HepG2 (cell line): Measurements from ENCODE around the gene MYO1B. TPM values are rescaled to one million over a fixed set of nuclear protein-coding genes. Genes with fewer than 3 reads are reported as not detected.

Experiments used
- ATAC-seq: fragments of 200-7000 bp; cut with Tn5 transposase; 3 replicates; pipeline ENCODE4 v1.9.1; 2020; ENCODE audit warnings: mild to moderate bottlenecking, moderate library complexity
- BruUV-seq: library from RNA; stranded (reverse); fragments of 400-500 nt; replicated peaks from 2 replicates; lab custom pipeline; 2021; lab: Mats Ljungman, UMichigan
- CTCF ChIA-PET: fragments of 300-600 bp; formaldehyde crosslinking; extraction: SDS; loops from one replicate; lab custom pipeline; 2021; ENCODE audit warnings: low total read pairs, inconsistent platforms, low intra/inter-chr PET ratio; lab: Yijun Ruan, JAX
- POLR2A ChIA-PET: fragments of 350-600 bp; sonication (Branson Sonifier 250); formaldehyde crosslinking; loops from one replicate; lab custom pipeline; 2020; ENCODE audit warnings: antibody characterized with exemption, inconsistent platforms; lab: Yijun Ruan, JAX
- DNase-seq: peaks from one replicate; pipeline ENCODE4 v3.0.0-alpha.2; 2015; ENCODE audit warnings: low spot score
- FAIRE-seq: peaks from 3 replicates; lab custom pipeline; 2011; peaks lifted over from hg19 to GRCh38; lab: Jason Lieb, UNC
- H2AFZ ChIP-seq: one replicate; pipeline ENCODE4 v1.6.1; 2011; ENCODE audit warnings: low read length, inconsistent platforms
- H3K27ac ChIP-seq: fragments of 300-600 bp; 3 replicates; pipeline ENCODE4 v1.8.0; 2011; ENCODE audit warnings: mixed run types, mild to moderate bottlenecking, mixed read lengths, low read length, inconsistent platforms; ENCODE audit not compliant: insufficient read depth; ENCODE audit errors: extremely low read length
- H3K27me3 ChIP-seq, 2 experiments: fragments of 200-600 bp in 1 of 2; 2 replicates in 1 of 2; 3 replicates in 1 of 2; pipeline versions ENCODE4 v1.6.0 to v1.8.0; 2011; ENCODE audit warnings: low read length in 2 of 2, mild to moderate bottlenecking in 2 of 2, moderate library complexity in 2 of 2, inconsistent platforms in 1 of 2; ENCODE audit not compliant: insufficient read depth in 2 of 2, control insufficient read depth in 1 of 2
- H3K36me3 ChIP-seq, 2 experiments: fragments of 200-600 bp in 1 of 2; replicated peaks in 1 of 2; 2 replicates in 1 of 2; 3 replicates in 1 of 2; pipeline versions ENCODE4 v1.5.1 to v1.8.0; 2011; ENCODE audit warnings: low read length in 2 of 2, inconsistent platforms in 1 of 2; ENCODE audit not compliant: insufficient read depth in 2 of 2, control insufficient read depth in 1 of 2
- H3K4me1 ChIP-seq: 2 replicates; pipeline ENCODE4 v1.5.1; 2012; ENCODE audit warnings: low read length, inconsistent platforms; ENCODE audit not compliant: insufficient read depth
- H3K4me2 ChIP-seq: 2 replicates; pipeline ENCODE4 v1.6.0; 2011; ENCODE audit warnings: low read depth, low read length, inconsistent platforms
- H3K4me3 ChIP-seq, 3 experiments: fragments of 200-600 bp in 1 of 3; sonication (generic), shearing (Covaris generic) in 1 of 3; replicated peaks in 1 of 3; 2 replicates each; pipeline ENCODE4 v1.5.1; 2011 to 2016; ENCODE audit warnings: low read length in 3 of 3, inconsistent platforms in 2 of 3, low read depth in 2 of 3, mild to moderate bottlenecking in 2 of 3, control low read depth in 1 of 3, mixed read lengths in 1 of 3; ENCODE audit not compliant: insufficient read depth in 1 of 3
- H3K79me2 ChIP-seq: one replicate; pipeline ENCODE4 v1.6.1; 2011; ENCODE audit warnings: low read length, inconsistent platforms; ENCODE audit not compliant: insufficient read depth
- H3K9ac ChIP-seq: 2 replicates; pipeline ENCODE4 v1.6.0; 2011; ENCODE audit warnings: mild to moderate bottlenecking, low read depth, low read length, inconsistent platforms; ENCODE audit not compliant: insufficient read depth
- H3K9me3 ChIP-seq: 2 replicates; pipeline ENCODE4 v1.5.1; 2012; ENCODE audit warnings: mild to moderate bottlenecking, low read length
- H4K20me1 ChIP-seq: 2 replicates; pipeline ENCODE4 v1.6.0; 2011; ENCODE audit warnings: inconsistent platforms, mild to moderate bottlenecking, low read length, moderate library complexity; ENCODE audit not compliant: insufficient read depth
- ARNT2 ChIP-seq: sonication (generic); formaldehyde crosslinking; IDR thresholded peaks from 2 replicates; pipeline ENCODE4 v1.8.0; 2022; ENCODE audit warnings: mild to moderate bottlenecking, low read depth, missing genetic modification reagents, moderate library complexity
- CEBPB ChIP-seq: IDR thresholded peaks from 2 replicates; pipeline ENCODE4 v1.6.1; 2011; ENCODE audit warnings: low read depth, low read length, improper control_type of control experiment, borderline replicate concordance
- FOXK2 ChIP-seq: fragments of 450-650 bp; IDR thresholded peaks from 2 replicates; pipeline ENCODE4 v1.6.1; 2016
- NAIF1 ChIP-seq: sonication (generic); formaldehyde crosslinking; IDR thresholded peaks from 2 replicates; pipeline ENCODE4 v1.5.0; 2020; ENCODE audit warnings: mild to moderate bottlenecking, missing genetic modification reagents, borderline replicate concordance
- NFKB2 ChIP-seq: sonication (generic); formaldehyde crosslinking; IDR thresholded peaks from 2 replicates; pipeline ENCODE4 v1.4.0; 2020; ENCODE audit warnings: missing genetic modification reagents, borderline replicate concordance
- SMAD1 ChIP-seq: sonication (generic); formaldehyde crosslinking; IDR thresholded peaks from 2 replicates; pipeline ENCODE4 v1.4.0; 2020; ENCODE audit warnings: missing genetic modification reagents, low read depth, mild to moderate bottlenecking, borderline replicate concordance
- ZMYM4 ChIP-seq: sonication (generic); formaldehyde crosslinking; IDR thresholded peaks from 2 replicates; pipeline ENCODE4 v1.8.1; 2023; ENCODE audit warnings: mild to moderate bottlenecking, missing genetic modification reagents
- ZNF460 ChIP-seq: sonication (generic); formaldehyde crosslinking; IDR thresholded peaks from 2 replicates; pipeline ENCODE4 v1.5.1; 2020; ENCODE audit warnings: missing genetic modification reagents, mild to moderate bottlenecking, borderline replicate concordance
- ZNF569 ChIP-seq: sonication (generic); formaldehyde crosslinking; IDR thresholded peaks from 2 replicates; pipeline ENCODE4 v1.5.0; 2020; ENCODE audit warnings: mild to moderate bottlenecking, missing genetic modification reagents, moderate library complexity, borderline replicate concordance
- WGBS: methylation state at CpG from one replicate; pipeline ENCODE4 v1.1.6; 2017; ENCODE audit warnings: low lambda C conversion rate; 5-methylcytosine and 5-hydroxymethylcytosine counted together
- in situ Hi-C: cut with HindIII; loops from 2 replicates; pipeline ENCODE4 v1.10.0; 2017; ENCODE audit warnings: low pct_unique_long_range_greater_than_20kb; ENCODE audit not compliant: extremely low pct_ligation_motif_present
- intact Hi-C: fragments of 100-400 bp; cut with micrococcal nuclease; formaldehyde crosslinking; loops from one replicate; pipeline ENCODE4 v1.10.0; 2022; ENCODE audit not compliant: unreplicated experiment
- polyA plus RNA-seq, 8 experiments: library from polyadenylated mRNA; depleted of rRNA in 3 of 8; stranded (reverse) in 7 of 8; unstranded in 1 of 8; fragments of >200 nt; fragmentation: Illumina TruSeq in 4 of 8; extraction: Trizol in 4 of 8; gene quantifications; 2 replicates each; pipeline versions ENCODE4 v1.2.1 to v1.2.3, GENCODE V29; 2011 to 2016; ENCODE audit warnings: low read depth in 4 of 8, missing spikeins in 1 of 8, mixed read lengths in 1 of 8; ENCODE audit not compliant: insufficient read depth in 1 of 8
- total RNA-seq, 5 experiments: library from RNA; depleted of rRNA; stranded (reverse); fragments of >200 nt; fragmentation: Illumina TruSeq; extraction: Trizol; gene quantifications; 2 replicates each; pipeline ENCODE4 v1.2.3, GENCODE V29; 2016; ENCODE audit warnings: low read depth in 1 of 5
- TF ChIP-seq, protein P1 (sequence below): sonication (generic); formaldehyde crosslinking; IDR thresholded peaks from 2 replicates; pipeline ENCODE4 v1.4.0; 2020; ENCODE audit warnings: missing genetic modification reagents
- TF ChIP-seq, protein P2 (sequence below): sonication (generic); formaldehyde crosslinking; conservative IDR thresholded peaks from 2 replicates; pipeline ENCODE4 v1.4.0; 2020; ENCODE audit warnings: mild to moderate bottlenecking, missing genetic modification reagents, moderate library complexity

Gene MYO1B
- total and polyA plus RNA-seq, 2 of the 13 experiments (the other 11 are each of a cell fraction or from before 2014, with no cell fraction given) = 36.9 to 89.8 TPM

GRCh38 chr2:191318037-191318728 lies 73.0 kb downstream of the MYO1B start:
- POLR2A ChIA-PET = interaction anchor here (1.3 to 2.2 kb wide), 2 partner anchors 9 to 72 kb away, joined by 3 to 10 read pairs; no protein-coding TSS in a partner anchor
- intact Hi-C loops = loop anchor here (5.0 kb wide), 1 partner anchor 71 kb away; the partner anchor contains the start of gene MYO1B
- ATAC-seq = peak; percentile 35
- TF ChIP-seq NAIF1 (CRISPR knock-in tag) (peak; percentile 58; the same call in 1 of the 2 replicates), NFKB2 (CRISPR knock-in tag) (no peak), ZNF569 (0 out of 2 replicates have a peak, but pooled peaks have one; percentile 8), CEBPB (peak; percentile 16; the same call in 1 of the 2 replicates)
- TF ChIP-seq, all 625 proteins: peak for 3
- H3K9me3 ChIP-seq = no peaks in the 10 kb centered on the region
- peak overlapping the region; percentile 57 for H3K4me2 ChIP-seq
- in situ Hi-C loops = no loop called here
- no peak for DNase-seq
- 54% methylated on average over 4 of the region's 4 CpGs for WGBS
- peaks cover 48% of the 10 kb centered on the region for H3K79me2 ChIP-seq
- H3K4me1 ChIP-seq = peaks cover 20% of the 10 kb centered on the region
- H3K27ac ChIP-seq = peak overlapping the region; percentile 53
- CTCF ChIA-PET = no interaction called here
- H2AFZ ChIP-seq = no peak overlapping the region
- peak overlapping the region; percentile 2 to 27 (median 13); a peak in 5 of 6 replicates for H3K4me3 ChIP-seq
- no peak for FAIRE-seq
- H3K36me3 ChIP-seq = no peaks in the 10 kb centered on the region
- no peaks in the 10 kb centered on the region for H3K27me3 ChIP-seq
- H4K20me1 ChIP-seq = peaks cover 3% of the 10 kb centered on the region; the same call in 1 of the 2 replicates
- 0 out of 2 replicates have a peak overlapping the region, but pooled peaks have one; percentile 5 for H3K9ac ChIP-seq
- no TSS peak for BruUV-seq

DNA sequence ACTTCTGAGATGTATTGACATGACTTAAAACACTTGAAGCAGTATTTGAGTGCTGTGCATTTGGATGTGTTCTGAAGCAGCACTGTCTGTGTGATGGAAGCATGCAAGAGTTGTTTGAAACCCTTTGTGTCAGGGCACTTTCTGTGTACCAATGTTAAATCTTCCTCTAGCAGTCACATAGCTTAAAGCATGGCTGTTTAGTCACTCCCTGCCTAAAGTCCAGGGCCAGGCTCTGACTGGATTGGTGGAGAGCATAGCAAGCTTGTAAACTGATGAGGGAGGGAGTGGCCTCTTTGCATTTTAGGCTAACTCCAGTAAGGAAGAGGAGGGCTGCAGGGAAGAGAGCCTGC lies 73.5 kb downstream of the MYO1B start:
- FAIRE-seq (peak; percentile 94), ATAC-seq (peak; percentile 100), DNase-seq (peak; percentile 96)
- peaks cover 20% of the 10 kb centered on the region for H3K4me1 ChIP-seq
- BruUV-seq = no TSS peak
- peak overlapping the region in 2 of 3 experiments; percentile 13 to 27; a peak in 5 of 6 replicates for H3K4me3 ChIP-seq
- no peaks in the 10 kb centered on the region for H3K27me3 ChIP-seq
- peak overlapping the region; percentile 53 for H3K27ac ChIP-seq
- peak overlapping the region; percentile 57 for H3K4me2 ChIP-seq
- in situ Hi-C loops (no loop called here), intact Hi-C loops (loop anchor here (5.0 kb wide), 1 partner anchor 71 kb away; the partner anchor contains the start of gene MYO1B)
- peaks cover 50% of the 10 kb centered on the region for H3K79me2 ChIP-seq
- H3K36me3 ChIP-seq = no peaks in the 10 kb centered on the region
- H2AFZ ChIP-seq = no peak overlapping the region
- H4K20me1 ChIP-seq = peaks cover 3% of the 10 kb centered on the region; the same call in 1 of the 2 replicates
- H3K9ac ChIP-seq = no peak overlapping the region
- no peaks in the 10 kb centered on the region for H3K9me3 ChIP-seq
- ChIA-PET POLR2A (interaction anchor here (1.0 to 2.2 kb wide), 3 partner anchors 9 to 72 kb away, joined by 3 to 10 read pairs (median 6); no protein-coding TSS in a partner anchor), CTCF (no interaction called here)
- TF ChIP-seq, protein P1, sequence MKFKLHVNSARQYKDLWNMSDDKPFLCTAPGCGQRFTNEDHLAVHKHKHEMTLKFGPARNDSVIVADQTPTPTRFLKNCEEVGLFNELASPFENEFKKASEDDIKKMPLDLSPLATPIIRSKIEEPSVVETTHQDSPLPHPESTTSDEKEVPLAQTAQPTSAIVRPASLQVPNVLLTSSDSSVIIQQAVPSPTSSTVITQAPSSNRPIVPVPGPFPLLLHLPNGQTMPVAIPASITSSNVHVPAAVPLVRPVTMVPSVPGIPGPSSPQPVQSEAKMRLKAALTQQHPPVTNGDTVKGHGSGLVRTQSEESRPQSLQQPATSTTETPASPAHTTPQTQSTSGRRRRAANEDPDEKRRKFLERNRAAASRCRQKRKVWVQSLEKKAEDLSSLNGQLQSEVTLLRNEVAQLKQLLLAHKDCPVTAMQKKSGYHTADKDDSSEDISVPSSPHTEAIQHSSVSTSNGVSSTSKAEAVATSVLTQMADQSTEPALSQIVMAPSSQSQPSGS = peak; percentile 42; the same call in 1 of the 2 replicates
- TF ChIP-seq, protein P2, sequence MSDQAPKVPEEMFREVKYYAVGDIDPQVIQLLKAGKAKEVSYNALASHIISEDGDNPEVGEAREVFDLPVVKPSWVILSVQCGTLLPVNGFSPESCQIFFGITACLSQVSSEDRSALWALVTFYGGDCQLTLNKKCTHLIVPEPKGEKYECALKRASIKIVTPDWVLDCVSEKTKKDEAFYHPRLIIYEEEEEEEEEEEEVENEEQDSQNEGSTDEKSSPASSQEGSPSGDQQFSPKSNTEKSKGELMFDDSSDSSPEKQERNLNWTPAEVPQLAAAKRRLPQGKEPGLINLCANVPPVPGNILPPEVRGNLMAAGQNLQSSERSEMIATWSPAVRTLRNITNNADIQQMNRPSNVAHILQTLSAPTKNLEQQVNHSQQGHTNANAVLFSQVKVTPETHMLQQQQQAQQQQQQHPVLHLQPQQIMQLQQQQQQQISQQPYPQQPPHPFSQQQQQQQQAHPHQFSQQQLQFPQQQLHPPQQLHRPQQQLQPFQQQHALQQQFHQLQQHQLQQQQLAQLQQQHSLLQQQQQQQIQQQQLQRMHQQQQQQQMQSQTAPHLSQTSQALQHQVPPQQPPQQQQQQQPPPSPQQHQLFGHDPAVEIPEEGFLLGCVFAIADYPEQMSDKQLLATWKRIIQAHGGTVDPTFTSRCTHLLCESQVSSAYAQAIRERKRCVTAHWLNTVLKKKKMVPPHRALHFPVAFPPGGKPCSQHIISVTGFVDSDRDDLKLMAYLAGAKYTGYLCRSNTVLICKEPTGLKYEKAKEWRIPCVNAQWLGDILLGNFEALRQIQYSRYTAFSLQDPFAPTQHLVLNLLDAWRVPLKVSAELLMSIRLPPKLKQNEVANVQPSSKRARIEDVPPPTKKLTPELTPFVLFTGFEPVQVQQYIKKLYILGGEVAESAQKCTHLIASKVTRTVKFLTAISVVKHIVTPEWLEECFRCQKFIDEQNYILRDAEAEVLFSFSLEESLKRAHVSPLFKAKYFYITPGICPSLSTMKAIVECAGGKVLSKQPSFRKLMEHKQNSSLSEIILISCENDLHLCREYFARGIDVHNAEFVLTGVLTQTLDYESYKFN (CRISPR knock-in tag) = peak; percentile 75
- TF ChIP-seq ZMYM4 (CRISPR knock-in tag) (peak; percentile 95), ARNT2 (CRISPR knock-in tag) (no peak), SMAD1 (CRISPR knock-in tag) (no peak), ZNF460 (CRISPR knock-in tag) (no peak), FOXK2 (no peak)
